ENCODE measurements around the gene PHYKPL.
"Not testable (repeated sequence)": the region's sequence is repeated elsewhere in the genome, so short reads cannot be mapped to it uniquely, and the experiment has no call there.

DNA sequence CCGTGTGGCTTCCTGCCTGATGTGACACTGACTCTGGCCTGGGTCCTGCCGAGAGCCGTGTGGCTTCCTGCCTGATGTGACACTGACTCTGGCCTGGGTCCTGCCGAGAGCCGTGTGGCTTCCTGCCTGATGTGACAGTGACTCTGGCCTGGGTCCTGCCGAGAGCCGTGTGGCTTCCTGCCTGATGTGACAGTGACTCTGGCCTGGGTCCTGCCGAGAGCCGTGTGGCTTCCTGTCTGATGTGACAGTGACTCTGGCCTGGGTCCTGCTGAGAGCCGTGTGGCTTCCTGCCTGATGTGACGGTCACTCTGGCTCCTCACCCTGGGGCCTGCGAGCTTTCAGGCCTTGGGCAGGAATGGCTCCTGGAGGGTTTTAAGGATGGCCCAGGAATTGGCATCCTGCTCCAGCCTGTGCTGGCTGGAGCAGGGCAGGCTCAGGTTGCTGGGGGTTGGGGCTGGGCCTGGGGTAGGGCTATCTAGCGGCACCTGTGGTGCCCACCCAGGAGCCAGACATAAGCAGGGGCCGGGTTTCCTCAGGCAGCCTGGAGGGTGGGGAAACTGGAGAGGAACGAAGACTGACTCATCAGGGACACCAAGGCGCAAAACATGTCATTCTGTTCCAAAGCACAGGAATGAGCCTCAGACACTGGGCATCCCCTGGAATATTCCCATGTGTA lies 7.2 kb upstream of the PHYKPL start:
- TF ChIP-seq, protein P1, sequence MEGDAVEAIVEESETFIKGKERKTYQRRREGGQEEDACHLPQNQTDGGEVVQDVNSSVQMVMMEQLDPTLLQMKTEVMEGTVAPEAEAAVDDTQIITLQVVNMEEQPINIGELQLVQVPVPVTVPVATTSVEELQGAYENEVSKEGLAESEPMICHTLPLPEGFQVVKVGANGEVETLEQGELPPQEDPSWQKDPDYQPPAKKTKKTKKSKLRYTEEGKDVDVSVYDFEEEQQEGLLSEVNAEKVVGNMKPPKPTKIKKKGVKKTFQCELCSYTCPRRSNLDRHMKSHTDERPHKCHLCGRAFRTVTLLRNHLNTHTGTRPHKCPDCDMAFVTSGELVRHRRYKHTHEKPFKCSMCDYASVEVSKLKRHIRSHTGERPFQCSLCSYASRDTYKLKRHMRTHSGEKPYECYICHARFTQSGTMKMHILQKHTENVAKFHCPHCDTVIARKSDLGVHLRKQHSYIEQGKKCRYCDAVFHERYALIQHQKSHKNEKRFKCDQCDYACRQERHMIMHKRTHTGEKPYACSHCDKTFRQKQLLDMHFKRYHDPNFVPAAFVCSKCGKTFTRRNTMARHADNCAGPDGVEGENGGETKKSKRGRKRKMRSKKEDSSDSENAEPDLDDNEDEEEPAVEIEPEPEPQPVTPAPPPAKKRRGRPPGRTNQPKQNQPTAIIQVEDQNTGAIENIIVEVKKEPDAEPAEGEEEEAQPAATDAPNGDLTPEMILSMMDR (IDR thresholded peaks at IDR 0.05 in 4 of 5, conservative IDR thresholded peaks at IDR 0.05 in 1 of 5): not testable (repeated sequence)
- TF ChIP-seq POLR2A (IDR thresholded peaks at IDR 0.05): not testable (repeated sequence)

All from gastrocnemius medialis (tissue), 4 donors.